Neuronal stem cell (in vitro differentiated cells): ENCODE results near the gene FAM168B.
"Not testable (repeated sequence)": the region's sequence is repeated elsewhere in the genome, so short reads cannot be mapped to it uniquely, and the experiment has no call there.

Experiments
- DNase-seq: peaks from one replicate; pipeline ENCODE4 v3.0.0-alpha.2; 2013; ENCODE audit warnings: low spot score
- H2AFZ ChIP-seq: one replicate; pipeline ENCODE4 v1.6.1; 2013; ENCODE audit warnings: mild to moderate bottlenecking, low read length, inconsistent platforms
- H2AK5ac ChIP-seq: 2 replicates; pipeline ENCODE4 v1.6.1; 2013; ENCODE audit warnings: low read depth, mild to moderate bottlenecking, inconsistent platforms, low read length, moderate library complexity, mixed read lengths
- H2BK120ac ChIP-seq: 2 replicates; pipeline ENCODE4 v1.6.1; 2013; ENCODE audit warnings: low read depth, mild to moderate bottlenecking, inconsistent platforms, low read length, moderate library complexity, mixed read lengths
- H2BK12ac ChIP-seq: one replicate; pipeline ENCODE4 v1.6.1; 2013; ENCODE audit warnings: low read length, inconsistent platforms
- H2BK15ac ChIP-seq: 2 replicates; pipeline ENCODE4 v1.6.1; 2013; ENCODE audit warnings: mild to moderate bottlenecking, low read length, inconsistent platforms, mixed read lengths
- H2BK5ac ChIP-seq: one replicate; pipeline ENCODE4 v1.6.1; 2013; ENCODE audit warnings: inconsistent platforms, mild to moderate bottlenecking, low read length, moderate library complexity
- H3K14ac ChIP-seq: one replicate; pipeline ENCODE4 v1.6.1; 2013; ENCODE audit warnings: low read length, inconsistent platforms
- H3K18ac ChIP-seq: 2 replicates; pipeline ENCODE4 v1.6.1; 2013; ENCODE audit warnings: low read length, inconsistent platforms
- H3K23ac ChIP-seq: 2 replicates; pipeline ENCODE4 v1.6.1; 2013; ENCODE audit warnings: low read depth, mild to moderate bottlenecking, mixed read lengths, low read length, inconsistent platforms; ENCODE audit not compliant: poor library complexity
- H3K27ac ChIP-seq: replicated peaks from 3 replicates; pipeline ENCODE4 v1.5.1; 2013; ENCODE audit warnings: low read length, inconsistent platforms
- H3K27me3 ChIP-seq, 3 experiments: 2 replicates each; pipeline ENCODE4 v1.6.1; 2013; ENCODE audit warnings: low read length in 3 of 3, mild to moderate bottlenecking in 2 of 3, inconsistent platforms in 1 of 3, low read depth in 1 of 3, mixed read lengths in 1 of 3, moderate library complexity in 1 of 3; ENCODE audit not compliant: control insufficient read depth in 3 of 3, insufficient read depth in 3 of 3
- H3K36me3 ChIP-seq, 2 donors: replicated peaks in 1 of 2; 2 replicates each; pipeline ENCODE4 v1.6.1; 2013; ENCODE audit warnings: low read length in 2 of 2; ENCODE audit not compliant: control insufficient read depth in 2 of 2, insufficient read depth in 2 of 2
- H3K4ac ChIP-seq: 2 replicates; pipeline ENCODE4 v1.6.1; 2013; ENCODE audit warnings: inconsistent platforms, mild to moderate bottlenecking, low read length, moderate library complexity
- H3K4me1 ChIP-seq, 2 donors: 1 replicate in 1 of 2; 2 replicates in 1 of 2; pipeline ENCODE4 v1.6.1; 2013; ENCODE audit warnings: low read length in 2 of 2, low read depth in 1 of 2; ENCODE audit not compliant: control insufficient read depth in 2 of 2, insufficient read depth in 1 of 2
- H3K4me2 ChIP-seq: one replicate; pipeline ENCODE4 v1.6.1; 2013; ENCODE audit warnings: mild to moderate bottlenecking, low read length, inconsistent platforms; ENCODE audit not compliant: insufficient read depth, poor library complexity, severe bottlenecking
- H3K4me3 ChIP-seq, 2 donors: 2 replicates each; pipeline ENCODE4 v1.5.1; 2013; ENCODE audit warnings: low read length in 2 of 2, mild to moderate bottlenecking in 2 of 2, inconsistent platforms in 1 of 2, moderate library complexity in 1 of 2
- H3K79me1 ChIP-seq: one replicate; pipeline ENCODE4 v1.6.1; 2013; ENCODE audit warnings: low read depth, mild to moderate bottlenecking, inconsistent platforms, low read length, moderate library complexity
- H3K9ac ChIP-seq: one replicate; pipeline ENCODE4 v1.6.1; 2013; ENCODE audit warnings: mild to moderate bottlenecking, low read depth, low read length, inconsistent platforms; ENCODE audit not compliant: poor library complexity
- H3K9me3 ChIP-seq, 2 donors: replicated peaks in 1 of 2; 2 replicates each; pipeline versions ENCODE3 to v1.6.1; 2013; ENCODE audit warnings: low read length in 2 of 2, mild to moderate bottlenecking in 2 of 2, inconsistent platforms in 1 of 2, low read depth in 1 of 2, mixed read lengths in 1 of 2, moderate library complexity in 1 of 2; ENCODE audit not compliant: control insufficient read depth in 2 of 2, insufficient read depth in 1 of 2
- H4K8ac ChIP-seq: one replicate; pipeline ENCODE4 v1.6.1; 2013; ENCODE audit warnings: low read depth, mild to moderate bottlenecking, inconsistent platforms, low read length, moderate library complexity
- H4K91ac ChIP-seq: one replicate; pipeline ENCODE4 v1.6.1; 2013; ENCODE audit warnings: low read length, low read depth, mild to moderate bottlenecking, inconsistent platforms; ENCODE audit not compliant: poor library complexity
- WGBS, 2 donors: extraction: QIAGEN DNeasy Blood & Tissue Kit; methylation state at CpG; one replicate each; pipeline ENCODE4 v1.1.7; 2013; ENCODE audit warnings: missing lambda C conversion rate in 2 of 2, mixed read lengths in 1 of 2; ENCODE audit not compliant: insufficient read length in 2 of 2, insufficient replicate concordance in 1 of 2; ENCODE audit errors: extremely low coverage in 2 of 2; 5-methylcytosine and 5-hydroxymethylcytosine counted together

The FAM168B gene

DNA sequence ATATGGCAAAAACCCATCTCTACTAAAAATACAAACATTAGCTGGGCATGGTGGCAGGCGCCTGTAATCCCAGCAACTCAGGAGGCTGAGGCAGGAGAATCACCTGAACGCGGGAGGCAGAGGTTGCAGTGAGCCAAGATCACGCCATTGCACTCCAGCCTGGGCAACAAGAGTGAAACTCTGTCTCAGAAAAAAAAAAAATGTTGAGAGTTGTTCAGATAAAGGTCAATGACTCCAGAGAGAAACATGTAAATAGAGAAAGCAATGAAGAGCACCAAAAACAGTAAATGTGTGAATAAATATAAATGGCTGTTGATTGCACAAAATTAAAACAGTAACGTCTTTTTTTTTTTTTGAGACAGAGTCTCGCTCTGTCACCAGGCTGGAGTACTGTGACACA lies 13.3 kb downstream of the FAM168B start:
- H3K27me3 ChIP-seq, H2AK5ac ChIP-seq, H3K4me1 ChIP-seq, H2BK120ac ChIP-seq, H2AFZ ChIP-seq, H2BK12ac ChIP-seq, H3K9ac ChIP-seq, H3K79me1 ChIP-seq, H3K18ac ChIP-seq, H2BK5ac ChIP-seq, H4K8ac ChIP-seq, H3K4ac ChIP-seq, H4K91ac ChIP-seq, H3K9me3 ChIP-seq, H3K27ac ChIP-seq, H3K23ac ChIP-seq, H2BK15ac ChIP-seq, DNase-seq, H3K14ac ChIP-seq, H3K4me3 ChIP-seq, H3K4me2 ChIP-seq: not testable (repeated sequence)
- WGBS, 2 donors, result no CpG with 5 or more reads among the region's 6 CpGs
- peaks cover 31 to 96% of the 10 kb centered on the region in 2 donors for H3K36me3 ChIP-seq

DNA sequence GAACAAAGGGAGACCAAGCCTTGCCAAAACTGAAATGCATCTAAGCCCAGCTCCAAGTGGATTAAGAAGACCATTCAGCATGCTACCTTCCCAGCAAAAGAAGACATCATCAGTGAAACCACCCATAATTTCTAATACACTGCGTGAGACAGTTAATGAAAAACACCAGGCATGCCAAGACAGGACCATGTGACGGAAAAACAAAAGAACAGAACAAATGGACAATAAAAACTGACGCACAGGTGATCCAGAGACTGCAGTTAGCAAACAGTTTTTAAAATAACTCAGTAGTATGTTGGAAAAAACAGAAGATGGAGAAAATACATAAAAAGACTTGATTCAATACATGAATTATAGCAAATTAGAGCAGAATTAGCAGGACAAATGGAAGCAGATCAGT lies 15.3 kb downstream of the FAM168B start:
- Histone ChIP-seq H2BK120ac (no peak overlapping the region), H3K9me3 (no peaks in the 10 kb centered on the region), H3K9ac (no peak overlapping the region), H3K23ac (no peak overlapping the region), H3K4me2 (no peak overlapping the region), H4K8ac (no peak overlapping the region), H2BK15ac (no peak overlapping the region), H2BK5ac (no peak overlapping the region), H2AK5ac (no peak overlapping the region), H3K4ac (no peak overlapping the region), H3K14ac (no peak overlapping the region), H3K36me3 (peaks cover 38 to 98% of the 10 kb centered on the region in 2 donors), H2AFZ (no peak overlapping the region), H3K27me3 (no peaks in the 10 kb centered on the region), H3K79me1 (peaks cover 13% of the 10 kb centered on the region), H2BK12ac (no peak overlapping the region), H3K4me1 (peaks cover 0 to 2% of the 10 kb centered on the region in 2 donors), H3K4me3 (no peak overlapping the region), H3K27ac (no peak overlapping the region), H4K91ac (no peak overlapping the region), H3K18ac (no peak overlapping the region)
- WGBS, 2 donors, result no CpG with 5 or more reads among the region's 3 CpGs
- no peak for DNase-seq

DNA sequence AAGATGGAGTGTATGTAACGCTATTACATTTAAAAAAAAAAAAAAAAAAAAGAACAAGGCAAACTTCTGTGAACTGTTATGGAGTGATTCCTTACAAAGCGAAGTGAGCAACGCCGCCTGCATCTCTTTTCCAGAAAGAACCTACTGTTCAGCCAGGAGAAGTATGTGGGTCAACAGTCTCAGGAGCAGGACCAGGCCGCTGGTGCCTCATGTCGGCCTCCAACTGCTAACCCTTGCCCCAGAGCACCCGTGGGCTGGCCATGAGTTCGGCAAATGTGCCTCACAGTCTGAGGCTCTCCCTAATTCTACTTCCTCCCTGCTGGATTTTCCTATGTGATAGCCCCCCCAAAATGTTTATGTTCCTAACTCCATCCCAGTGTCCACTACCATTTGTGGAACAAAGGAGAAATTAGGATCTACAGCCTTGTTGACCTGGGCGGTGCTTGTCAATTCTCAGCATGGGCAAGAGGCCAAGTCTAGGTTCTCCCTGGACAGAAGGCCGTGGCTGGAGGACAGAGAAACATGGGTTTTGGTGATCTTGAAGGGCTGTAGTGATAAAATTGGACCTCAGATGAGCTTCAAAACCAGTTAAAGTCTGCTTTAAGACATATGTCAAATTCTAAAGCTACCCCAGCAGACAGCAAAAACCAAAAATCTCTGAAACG lies 15.9 kb downstream of the FAM168B start:
- Histone ChIP-seq H2BK12ac (no peak overlapping the region), H2BK15ac (no peak overlapping the region), H3K18ac (no peak overlapping the region), H3K9ac (no peak overlapping the region), H2BK120ac (no peak overlapping the region), H3K4ac (no peak overlapping the region), H3K27ac (no peak overlapping the region), H2AK5ac (no peak overlapping the region), H3K14ac (no peak overlapping the region), H3K4me2 (no peak overlapping the region), H3K79me1 (peaks cover 13% of the 10 kb centered on the region), H2AFZ (no peak overlapping the region), H3K9me3 (no peaks in the 10 kb centered on the region), H3K27me3 (no peaks in the 10 kb centered on the region), H3K23ac (no peak overlapping the region), H4K8ac (no peak overlapping the region), H3K4me3 (no peak overlapping the region), H4K91ac (no peak overlapping the region), H3K36me3 (peaks cover 38 to 99% of the 10 kb centered on the region in 2 donors), H3K4me1 (peaks cover 0 to 2% of the 10 kb centered on the region in 2 donors), H2BK5ac (no peak overlapping the region)
- DNase-seq, result no peak
- WGBS, 2 donors, result no CpG with 5 or more reads among the region's 11 CpGs

DNA sequence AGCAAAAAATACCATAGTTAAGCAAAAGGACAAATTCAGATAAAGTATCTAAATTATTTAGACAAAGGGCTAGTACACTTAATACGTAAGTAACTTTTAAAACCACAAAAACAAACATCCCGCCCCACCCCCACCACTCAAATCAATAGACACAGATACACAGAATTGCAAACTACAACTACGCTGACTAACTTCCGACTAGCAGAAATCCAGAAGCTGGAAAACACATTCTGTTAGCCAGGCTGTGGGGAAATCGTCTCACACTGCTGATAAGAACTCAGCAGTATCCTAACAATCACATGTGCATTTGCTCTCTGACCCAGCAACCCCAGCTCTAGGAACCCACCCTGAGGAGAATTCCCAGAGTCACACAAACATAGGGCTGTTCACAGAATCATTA lies 16.6 kb downstream of the FAM168B start:
- no peak overlapping the region for H3K4ac ChIP-seq
- H3K9ac ChIP-seq, result no peak overlapping the region
- no CpG with 5 or more reads among the region's 5 CpGs for WGBS, 2 donors
- no peak overlapping the region for H2BK15ac ChIP-seq
- no peak for DNase-seq
- H3K18ac ChIP-seq, result no peak overlapping the region
- H2BK120ac ChIP-seq, result no peak overlapping the region
- no peak overlapping the region for H3K4me2 ChIP-seq
- no peak overlapping the region for H2AFZ ChIP-seq
- H3K27me3 ChIP-seq, result no peaks in the 10 kb centered on the region
- H3K27ac ChIP-seq, result no peak overlapping the region
- H3K23ac ChIP-seq, result no peak overlapping the region
- no peaks in the 10 kb centered on the region for H3K9me3 ChIP-seq
- H3K79me1 ChIP-seq, result peaks cover 14% of the 10 kb centered on the region
- no peak overlapping the region for H3K4me3 ChIP-seq
- no peak overlapping the region for H2AK5ac ChIP-seq
- no peak overlapping the region for H2BK12ac ChIP-seq
- no peak overlapping the region for H3K14ac ChIP-seq
- H3K4me1 ChIP-seq, result peaks cover 0 to 2% of the 10 kb centered on the region in 2 donors
- H2BK5ac ChIP-seq, result no peak overlapping the region
- H3K36me3 ChIP-seq, result peaks cover 36 to 99% of the 10 kb centered on the region in 2 donors
- no peak overlapping the region for H4K91ac ChIP-seq
- no peak overlapping the region for H4K8ac ChIP-seq
